Measurements from ENCODE around the gene DIRAS2. TPM values are rescaled to one million over a fixed set of nuclear protein-coding genes. Genes with fewer than 3 reads are reported as not detected.

Gene DIRAS2, protein sequence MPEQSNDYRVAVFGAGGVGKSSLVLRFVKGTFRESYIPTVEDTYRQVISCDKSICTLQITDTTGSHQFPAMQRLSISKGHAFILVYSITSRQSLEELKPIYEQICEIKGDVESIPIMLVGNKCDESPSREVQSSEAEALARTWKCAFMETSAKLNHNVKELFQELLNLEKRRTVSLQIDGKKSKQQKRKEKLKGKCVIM
- total RNA-seq, result not detected
- polyA plus RNA-seq (2013, experiment 1 of 2), result 0.04 TPM
- 0.07 TPM for polyA plus RNA-seq (2013, experiment 2 of 2)
- total RNA-seq, result 0 to 0.31 (median 0) reads per million in 172 experiments

DNA sequence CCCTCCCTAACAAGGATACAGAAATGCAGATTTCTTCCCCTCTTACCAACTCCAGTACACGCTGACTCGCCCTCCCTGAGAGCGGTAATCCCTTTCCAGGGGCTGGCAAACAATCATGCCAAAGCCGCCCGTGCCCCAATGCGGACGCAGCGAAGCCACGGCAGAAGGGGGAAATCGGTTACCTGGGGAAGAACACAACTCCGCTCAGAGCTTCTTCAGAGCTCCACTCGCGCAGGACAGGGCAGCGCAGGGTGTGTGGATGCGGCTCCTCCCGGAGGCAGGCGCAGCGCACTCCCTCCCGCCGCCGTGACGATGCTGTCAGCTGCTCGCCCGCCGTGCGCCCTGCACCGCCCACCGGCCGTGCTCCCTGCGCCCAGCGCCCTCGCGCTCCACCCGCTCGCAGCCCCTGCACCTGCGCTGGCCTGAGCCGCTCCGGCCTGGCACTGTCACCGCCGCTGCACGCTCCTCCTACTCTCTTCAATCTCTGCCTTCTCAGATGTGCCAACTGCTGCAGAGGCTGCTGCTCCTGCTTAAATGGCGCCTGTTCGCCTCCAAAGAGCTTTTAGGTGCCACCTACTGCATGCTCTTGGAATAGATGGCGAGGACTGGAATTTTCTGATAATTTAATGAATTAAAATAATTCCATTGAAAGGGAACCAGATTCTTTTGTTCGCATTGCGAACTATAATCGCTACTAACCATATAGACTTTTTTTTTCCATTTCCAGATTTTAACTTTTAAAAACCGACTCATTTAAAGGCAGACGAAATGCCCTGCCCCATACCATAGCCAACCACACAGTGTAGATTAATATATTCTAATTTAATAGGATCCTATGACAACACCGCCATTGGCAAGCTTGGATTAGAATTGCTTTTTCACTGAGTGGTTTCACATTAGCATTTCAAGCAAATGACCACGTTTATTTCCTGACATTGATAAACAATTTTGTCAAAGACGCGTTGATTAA, at the start of gene DIRAS2:
Gene DIRAS2 (minus strand): TSS at position 255 of the 970 bp plus-strand sequence. CDS start 28,997 bp downstream, outside the sequence.
- Histone ChIP-seq H3K9me3 (ENCODE audit: control insufficient read depth in 1 of 2, insufficient read depth in 1 of 2, low read length in 2 of 2) (no peaks in the 10 kb centered on the region), H3K4me1 (ENCODE audit: insufficient read depth, low read length) (peaks cover 3% of the 10 kb centered on the region), H3K36me3 (ENCODE audit: insufficient read depth, low read length) (no peaks in the 10 kb centered on the region), H3K27me3 (ENCODE audit: control insufficient read depth in 1 of 2, insufficient read depth in 2 of 2, low read length in 2 of 2) (peaks cover 27 to 39% of the 10 kb centered on the region in 2 experiments), H3K4me3 (ENCODE audit: low read length) (no peak within 1 kb of the TSS), H3K27ac (ENCODE audit: low read depth in 1 of 2, low read length in 2 of 2) (no peak within 1 kb of the TSS)
- ATAC-seq (ENCODE audit: poor library complexity), result no peak
- no peaks in the 10 kb centered on the region for H3K36me3 Mint-ChIP-seq (ENCODE audit: low read depth)
- peak in 2 of 14 experiments; percentile 3 to 10 for DNase-seq
- intact Hi-C loops (cut with DNase I, micrococcal nuclease), result no loop called here
- TF ChIP-seq CTCF (IDR thresholded peaks at IDR 0.05), result no peak
- no peaks in the 10 kb centered on the region for H3K9me3 Mint-ChIP-seq
- ChIA-PET POLR2A (no interaction called here), CTCF (no interaction called here)
- peaks cover 91% of the 10 kb centered on the region for H3K27me3 Mint-ChIP-seq
- peak within 1 kb of the TSS; percentile 73 for H3K4me3 Mint-ChIP-seq
- no peak within 1 kb of the TSS for H3K27ac Mint-ChIP-seq
- H3K4me1 Mint-ChIP-seq (ENCODE audit: low read depth), result peaks cover 7% of the 10 kb centered on the region

- Histone ChIP-seq H3K4me3 (ENCODE audit: low read length) (no peak overlapping the region), H3K9me3 (ENCODE audit: control insufficient read depth in 1 of 2, insufficient read depth in 1 of 2, low read length in 2 of 2) (peaks cover 0 to 7% of the 10 kb centered on the region in 2 experiments), H3K27me3 (ENCODE audit: control insufficient read depth in 1 of 2, insufficient read depth in 2 of 2, low read length in 2 of 2) (peaks cover 2 to 6% of the 10 kb centered on the region in 2 experiments), H3K27ac (ENCODE audit: low read depth in 1 of 2, low read length in 2 of 2) (no peak overlapping the region), H3K36me3 (ENCODE audit: insufficient read depth, low read length) (no peaks in the 10 kb centered on the region), H3K4me1 (ENCODE audit: insufficient read depth, low read length) (no peaks in the 10 kb centered on the region)
- no peak overlapping the region for H3K27ac Mint-ChIP-seq
- ChIA-PET CTCF (no interaction called here), POLR2A (no interaction called here)
- no peaks in the 10 kb centered on the region for H3K4me1 Mint-ChIP-seq (ENCODE audit: low read depth)
- peaks cover 4% of the 10 kb centered on the region for H3K9me3 Mint-ChIP-seq
- H3K36me3 Mint-ChIP-seq (ENCODE audit: low read depth), result no peaks in the 10 kb centered on the region
- no peak for DNase-seq
- TF ChIP-seq CTCF (IDR thresholded peaks at IDR 0.05), result no peak
- peaks cover 15% of the 10 kb centered on the region for H3K27me3 Mint-ChIP-seq
- H3K4me3 Mint-ChIP-seq, result no peak overlapping the region
- ATAC-seq (ENCODE audit: poor library complexity), result no peak
- intact Hi-C loops (cut with DNase I, micrococcal nuclease), result no loop called here
These were observed 42.1 kb upstream of the DIRAS2 start for GRCh38 chr9:90684736-90685135.

DNA sequence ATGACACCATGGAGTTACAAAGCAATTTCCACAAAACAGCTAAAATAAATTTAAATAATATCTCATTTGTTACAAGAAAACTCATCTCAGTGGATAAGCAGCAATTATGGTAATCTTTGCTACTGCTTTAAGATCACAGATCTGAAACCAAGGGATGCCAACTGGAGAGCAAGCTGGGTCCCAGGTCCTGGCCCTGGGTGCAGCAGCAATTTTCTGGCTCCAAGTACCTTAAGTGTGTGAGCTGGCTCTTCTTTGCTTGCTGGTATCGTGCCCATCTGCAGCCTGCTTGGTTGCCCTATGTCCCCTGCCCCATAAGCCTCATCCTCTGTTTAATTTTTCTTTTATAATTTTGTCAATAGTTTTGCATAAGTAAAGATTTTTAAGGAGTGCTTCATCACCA, 41.5 kb upstream of the DIRAS2 start:
- ChIA-PET CTCF (no interaction called here), POLR2A (no interaction called here)
- Histone ChIP-seq H3K4me1 (ENCODE audit: insufficient read depth, low read length) (no peaks in the 10 kb centered on the region), H3K27me3 (ENCODE audit: control insufficient read depth in 1 of 2, insufficient read depth in 2 of 2, low read length in 2 of 2) (peaks cover 2 to 6% of the 10 kb centered on the region in 2 experiments), H3K4me3 (ENCODE audit: low read length) (no peak overlapping the region), H3K36me3 (ENCODE audit: insufficient read depth, low read length) (no peaks in the 10 kb centered on the region), H3K27ac (ENCODE audit: low read depth in 1 of 2, low read length in 2 of 2) (no peak overlapping the region), H3K9me3 (ENCODE audit: control insufficient read depth in 1 of 2, insufficient read depth in 1 of 2, low read length in 2 of 2) (peaks cover 0 to 7% of the 10 kb centered on the region in 2 experiments)
- intact Hi-C loops (cut with DNase I, micrococcal nuclease), result no loop called here
- no peak for ATAC-seq (ENCODE audit: poor library complexity)
- no peak overlapping the region for H3K4me3 Mint-ChIP-seq
- H3K9me3 Mint-ChIP-seq, result peaks cover 4% of the 10 kb centered on the region
- DNase-seq, result no peak
- no peak for TF ChIP-seq CTCF (IDR thresholded peaks at IDR 0.05)
- no peaks in the 10 kb centered on the region for H3K36me3 Mint-ChIP-seq (ENCODE audit: low read depth)
- peaks cover 15% of the 10 kb centered on the region for H3K27me3 Mint-ChIP-seq
- no peaks in the 10 kb centered on the region for H3K4me1 Mint-ChIP-seq (ENCODE audit: low read depth)
- H3K27ac Mint-ChIP-seq, result no peak overlapping the region
